H1 (cell line): ENCODE measurements around the gene TMTC2. TPM values are rescaled to one million over a fixed set of nuclear protein-coding genes. Genes with fewer than 3 reads are reported as not detected.

Experiments
- CTCF ChIA-PET: fragments of 300-600 bp; sonication (Branson Sonifier 250); formaldehyde crosslinking; loops from one replicate; lab custom pipeline; 2021; ENCODE audit not compliant: partially characterized antibody; lab: Charles Lee
- POLR2A ChIA-PET: fragments of 300-600 bp; sonication (Branson Sonifier 250); formaldehyde crosslinking; loops from one replicate; lab custom pipeline; 2021; ENCODE audit warnings: inconsistent platforms; ENCODE audit not compliant: partially characterized antibody; lab: Charles Lee
- DNase-seq, 2 experiments: peaks; one replicate each; pipeline versions ENCODE4 v3.0.0 to v3.0.0-alpha.2; 2010 to 2022; ENCODE audit warnings: low spot score in 2 of 2, low read depth in 1 of 2, mixed read lengths in 1 of 2
- FAIRE-seq: peaks from 2 replicates; lab custom pipeline; 2011; peaks lifted over from hg19 to GRCh38; lab: Jason Lieb, UNC
- H2AFZ ChIP-seq: 2 replicates; pipeline ENCODE4 v1.8.1; 2012; ENCODE audit warnings: low read length, inconsistent platforms
- H2AK5ac ChIP-seq: 2 replicates; pipeline ENCODE4 v1.6.1; 2013; ENCODE audit warnings: low read depth, low read length
- H2BK120ac ChIP-seq: replicated peaks from 2 replicates; pipeline ENCODE3; 2013; ENCODE audit warnings: low read depth, low read length, inconsistent platforms
- H2BK12ac ChIP-seq: 2 replicates; pipeline ENCODE4 v1.6.1; 2013; ENCODE audit warnings: low read depth, low read length
- H2BK15ac ChIP-seq: 2 replicates; pipeline ENCODE4 v1.6.1; 2013; ENCODE audit warnings: low read length
- H2BK20ac ChIP-seq: 2 replicates; pipeline ENCODE4 v1.6.1; 2013; ENCODE audit warnings: low read length
- H2BK5ac ChIP-seq: 2 replicates; pipeline ENCODE4 v1.6.1; 2013; ENCODE audit warnings: low read depth, low read length
- H3K14ac ChIP-seq: 2 replicates; pipeline ENCODE4 v1.6.1; 2013; ENCODE audit warnings: inconsistent platforms; ENCODE audit not compliant: insufficient read length
- H3K18ac ChIP-seq: 2 replicates; pipeline ENCODE4 v1.6.1; 2013; ENCODE audit warnings: low read length; ENCODE audit errors: extremely low read depth
- H3K23ac ChIP-seq: 2 replicates; pipeline ENCODE4 v1.6.1; 2013; ENCODE audit warnings: inconsistent platforms; ENCODE audit not compliant: insufficient read length
- H3K23me2 ChIP-seq: 2 replicates; pipeline ENCODE4 v1.6.1; 2013; ENCODE audit warnings: low read depth, low read length
- H3K27ac ChIP-seq: 2 replicates; pipeline ENCODE4 v1.6.1; 2011; ENCODE audit warnings: low read depth, low read length, inconsistent platforms
- H3K27me3 ChIP-seq, 4 experiments: replicated peaks in 1 of 4; 1 replicate in 1 of 4; 2 replicates in 3 of 4; pipeline versions ENCODE4 v1.6.1 to v1.8.1; 2011 to 2013; ENCODE audit warnings: low read length in 3 of 4, mild to moderate bottlenecking in 3 of 4, inconsistent platforms in 2 of 4, mixed read lengths in 2 of 4, moderate library complexity in 1 of 4; ENCODE audit not compliant: control insufficient read depth in 3 of 4, insufficient read depth in 3 of 4; ENCODE audit errors: extremely low read depth in 1 of 4
- H3K36me3 ChIP-seq, 4 experiments: 2 replicates each; pipeline versions ENCODE4 v1.6.1 to v1.8.1; 2011 to 2013; ENCODE audit warnings: mild to moderate bottlenecking in 4 of 4, low read length in 3 of 4, moderate library complexity in 2 of 4, control low read depth in 1 of 4, inconsistent platforms in 1 of 4; ENCODE audit not compliant: insufficient read depth in 4 of 4, control insufficient read depth in 2 of 4
- H3K4ac ChIP-seq: replicated peaks from 2 replicates; pipeline ENCODE3; 2013; ENCODE audit warnings: low read length, low read depth, mixed read lengths, inconsistent platforms; ENCODE audit not compliant: insufficient read length
- H3K4me1 ChIP-seq, 4 experiments: replicated peaks in 1 of 4; 1 replicate in 1 of 4; 2 replicates in 3 of 4; pipeline versions ENCODE4 v1.6.1 to v1.8.1; 2011 to 2013; ENCODE audit warnings: low read length in 3 of 4, inconsistent platforms in 2 of 4, mixed read lengths in 1 of 4; ENCODE audit not compliant: insufficient read depth in 4 of 4, control insufficient read depth in 3 of 4
- H3K4me2 ChIP-seq, 2 experiments: 2 replicates each; pipeline versions ENCODE4 v1.6.1 to v1.8.1; 2011 to 2013; ENCODE audit warnings: low read depth in 2 of 2, low read length in 2 of 2, control low read depth in 1 of 2, inconsistent platforms in 1 of 2, mild to moderate bottlenecking in 1 of 2; ENCODE audit not compliant: insufficient read depth in 1 of 2
- H3K4me3 ChIP-seq, 4 experiments: fragments of 200-600, 300-600 bp in 1 of 4; sonication (generic), shearing (Covaris generic), sonication (Bioruptor Twin) in 1 of 4; 2 replicates each; pipeline versions ENCODE4 v1.5.1 to v1.8.1; 2011 to 2016; ENCODE audit warnings: low read length in 4 of 4, low read depth in 3 of 4, control low read depth in 2 of 4, inconsistent platforms in 2 of 4, mild to moderate bottlenecking in 2 of 4, mixed read lengths in 1 of 4, moderate library complexity in 1 of 4; ENCODE audit not compliant: insufficient read depth in 2 of 4; ENCODE audit errors: extremely low read depth in 1 of 4
- H3K56ac ChIP-seq: replicated peaks from 2 replicates; pipeline ENCODE3; 2013; ENCODE audit warnings: low read depth, mild to moderate bottlenecking, mixed read lengths, low read length, inconsistent platforms; ENCODE audit not compliant: insufficient read length
- H3K79me1 ChIP-seq: 2 replicates; pipeline ENCODE4 v1.6.1; 2013; ENCODE audit warnings: low read depth, low read length, control low read depth
- H3K79me2 ChIP-seq, 2 experiments: 2 replicates each; pipeline versions ENCODE4 v1.6.1 to v1.8.1; 2012 to 2013; ENCODE audit warnings: low read length in 2 of 2, mild to moderate bottlenecking in 2 of 2, inconsistent platforms in 1 of 2; ENCODE audit not compliant: insufficient read depth in 2 of 2, control insufficient read depth in 1 of 2
- H3K9ac ChIP-seq, 4 experiments: replicated peaks in 1 of 4; 1 replicate in 1 of 4; 2 replicates in 3 of 4; pipeline versions ENCODE4 v1.6.1 to v1.8.1; 2011 to 2013; ENCODE audit warnings: low read depth in 3 of 4, low read length in 3 of 4, control low read depth in 2 of 4, mild to moderate bottlenecking in 2 of 4, moderate library complexity in 2 of 4, inconsistent platforms in 1 of 4; ENCODE audit errors: extremely low read depth in 1 of 4
- H3K9me3 ChIP-seq, 2 experiments: 2 replicates each; pipeline versions ENCODE4 v1.6.1 to v1.8.1; 2012 to 2013; ENCODE audit warnings: mild to moderate bottlenecking in 2 of 2, moderate library complexity in 2 of 2, control low read depth in 1 of 2, inconsistent platforms in 1 of 2, low read depth in 1 of 2, low read length in 1 of 2, mixed read lengths in 1 of 2; ENCODE audit not compliant: insufficient read depth in 2 of 2
- H4K20me1 ChIP-seq, 2 experiments: replicated peaks in 1 of 2; 2 replicates each; pipeline versions ENCODE3 to v1.8.1; 2011 to 2013; ENCODE audit warnings: inconsistent platforms in 2 of 2, low read length in 2 of 2, mild to moderate bottlenecking in 1 of 2; ENCODE audit not compliant: insufficient read depth in 2 of 2, control insufficient read depth in 1 of 2
- H4K5ac ChIP-seq: 2 replicates; pipeline ENCODE4 v1.6.1; 2013; ENCODE audit warnings: low read length, low read depth, mixed read lengths, inconsistent platforms; ENCODE audit not compliant: insufficient read length
- H4K8ac ChIP-seq: 2 replicates; pipeline ENCODE4 v1.8.0; 2013; ENCODE audit warnings: mild to moderate bottlenecking, moderate library complexity, low read length, inconsistent platforms; ENCODE audit not compliant: insufficient read depth; ENCODE audit errors: extremely low read depth
- H4K91ac ChIP-seq: replicated peaks from 2 replicates; pipeline ENCODE3; 2013; ENCODE audit warnings: low read length, mixed read lengths, inconsistent platforms; ENCODE audit not compliant: insufficient read length
- BCL11A ChIP-seq, 2 experiments: IDR thresholded peaks; one replicate each; pipeline ENCODE4 v1.6.1; 2011; ENCODE audit warnings: low read depth in 2 of 2, low read length in 2 of 2, mild to moderate bottlenecking in 2 of 2
- CBX8 ChIP-seq: fragments of 300-800, 300-1000 bp; sonication (generic); IDR thresholded peaks from 2 replicates; pipeline ENCODE4 v1.7.1; 2016; ENCODE audit warnings: low read depth, low read length, borderline replicate concordance
- CEBPB ChIP-seq: IDR thresholded peaks from 2 replicates; pipeline ENCODE4 v1.6.1; 2012; ENCODE audit warnings: low read depth, low read length
- CTBP2 ChIP-seq: IDR thresholded peaks from 2 replicates; pipeline ENCODE4 v1.7.0; 2011; ENCODE audit warnings: borderline replicate concordance, mild to moderate bottlenecking, moderate library complexity, mixed read lengths, low read length; ENCODE audit not compliant: insufficient read depth, insufficient read length
- EZH2 ChIP-seq: fragments of 200-600 bp; sonication (generic); IDR thresholded peaks from 2 replicates; pipeline ENCODE4 v1.7.1; 2012; ENCODE audit warnings: low read depth, mild to moderate bottlenecking, moderate library complexity, low read length, inconsistent platforms; ENCODE audit not compliant: severe bottlenecking
- GTF2F1 ChIP-seq: IDR thresholded peaks from 2 replicates; pipeline ENCODE4 v1.6.1; 2012; ENCODE audit warnings: low read depth, low read length, improper control_type of control experiment, borderline replicate concordance
- JUN ChIP-seq: IDR thresholded peaks from 2 replicates; pipeline ENCODE4 v1.6.1; 2011; ENCODE audit warnings: low read depth, mild to moderate bottlenecking, improper control_type of control experiment, low read length
- KDM4A ChIP-seq: IDR thresholded peaks from one replicate; pipeline ENCODE4 v1.7.1; 2012; ENCODE audit warnings: low read depth, mild to moderate bottlenecking, moderate library complexity, low read length, inconsistent platforms; ENCODE audit not compliant: severe bottlenecking
- NANOG ChIP-seq: IDR thresholded peaks from 2 replicates; pipeline ENCODE4 v1.6.1; 2011; ENCODE audit warnings: low read length, low read depth, mild to moderate bottlenecking, inconsistent platforms; ENCODE audit not compliant: insufficient read depth, poor library complexity, severe bottlenecking
- POLR2AphosphoS5 ChIP-seq: IDR thresholded peaks from 2 replicates; pipeline ENCODE4 v1.6.1; 2011; ENCODE audit warnings: low read depth, low read length
- RXRA ChIP-seq: IDR thresholded peaks from 2 replicates; pipeline ENCODE4 v1.6.1; 2011; ENCODE audit warnings: low read depth, mild to moderate bottlenecking, low read length, moderate library complexity; ENCODE audit not compliant: insufficient read depth
- SP1 ChIP-seq: IDR thresholded peaks from 2 replicates; pipeline ENCODE4 v1.6.1; 2011; ENCODE audit warnings: low read depth, low read length
- TAF1 ChIP-seq: IDR thresholded peaks from 2 replicates; pipeline ENCODE4 v1.6.1; 2011; ENCODE audit warnings: mild to moderate bottlenecking, low read depth, low read length
- TAF7 ChIP-seq: optimal IDR thresholded peaks from 2 replicates; pipeline ENCODE3; 2011; ENCODE audit warnings: low read depth, mild to moderate bottlenecking, inconsistent platforms, low read length, moderate library complexity, borderline replicate concordance
- TCF12 ChIP-seq: IDR thresholded peaks from 2 replicates; pipeline ENCODE4 v1.6.1; 2011; ENCODE audit warnings: low read depth, mild to moderate bottlenecking, low read length
- WGBS, 2 experiments: shearing (Covaris generic) in 1 of 2; methylation state at CpG; one replicate each; pipeline versions ENCODE4 v1.1.6 to v1.1.7; 2013 to 2015; ENCODE audit warnings: low lambda C conversion rate in 2 of 2, mixed read lengths in 2 of 2, inconsistent platforms in 1 of 2, low coverage in 1 of 2, missing lambda C conversion rate in 1 of 2; ENCODE audit not compliant: insufficient replicate concordance in 2 of 2, insufficient coverage in 1 of 2, insufficient read length in 1 of 2; ENCODE audit errors: extremely low coverage in 1 of 2, missing lambda C conversion rate in 1 of 2; 5-methylcytosine and 5-hydroxymethylcytosine counted together
- polyA plus RNA-seq, 7 experiments: library from polyadenylated mRNA; depleted of rRNA in 3 of 7; stranded (reverse) in 5 of 7; unstranded in 2 of 7; fragments of >200 nt in 5 of 7; fragments of 200-250 nt in 2 of 7; gene quantifications; 1 replicate in 5 of 7; 2 replicates in 1 of 7; 4 replicates in 1 of 7; pipeline versions ENCODE4 v1.2.1 to v1.2.3, GENCODE V29; 2011 to 2013; ENCODE audit warnings: missing spikeins in 2 of 7, mixed read lengths in 2 of 7
- total RNA-seq: library from RNA; stranded (reverse); fragmentation: NEBNext Ultra II Directional; extraction: Animal tissue kit (Norgen Biotek cat#: 25700); gene quantifications from 2 replicates; pipeline ENCODE4 v1.2.1, GENCODE V29; 2021

Gene TMTC2
- total and polyA plus RNA-seq, 2 of the 8 experiments (the other 6 are each of a cell fraction or from before 2014, with no cell fraction given): 2.3 to 3.9 TPM

- Histone ChIP-seq H3K9ac (no peak overlapping the region), H2AK5ac (no peak overlapping the region), H2BK20ac (no peak overlapping the region), H3K9me3 (no peaks in the 10 kb centered on the region), H4K91ac (no peak overlapping the region), H3K4ac (no peak overlapping the region), H3K23me2 (no peaks in the 10 kb centered on the region), H2BK120ac (no peak overlapping the region), H2BK12ac (0 out of 2 replicates have a peak overlapping the region, but pooled peaks have one; percentile 14), H3K27ac (no peak overlapping the region), H4K5ac (no peak overlapping the region), H2BK15ac (no peak overlapping the region), H4K8ac (no peak overlapping the region), H3K56ac (no peak overlapping the region), H3K79me1 (peaks cover 2% of the 10 kb centered on the region; the same call in 1 of the 2 replicates), H3K27me3 (no peaks in the 10 kb centered on the region), H2BK5ac (no peak overlapping the region), H3K14ac (no peak overlapping the region), H3K36me3 (no peaks in the 10 kb centered on the region), H3K79me2 (no peaks in the 10 kb centered on the region), H4K20me1 (no peaks in the 10 kb centered on the region), H3K18ac (no peak overlapping the region), H2AFZ (no peak overlapping the region), H3K4me3 (no peak overlapping the region), H3K4me1 (peaks cover 0 to 4% (median 0%) of the 10 kb centered on the region in 4 experiments; a peak in 2 of 7 replicates), H3K4me2 (no peak overlapping the region), H3K23ac (no peak overlapping the region)
- CTCF ChIA-PET: no interaction called here
- POLR2A ChIA-PET: no interaction called here
- no peak for DNase-seq
- FAIRE-seq: no peak
- WGBS, 2 experiments: 92 to 100% methylated on average over 1 to 6 of the region's 6 CpGs
- no peak for TF ChIP-seq TAF1
- no peak for TF ChIP-seq CTBP2
- no peak for TF ChIP-seq NANOG
- TF ChIP-seq EZH2: no peak
- TF ChIP-seq RXRA: no peak
- TF ChIP-seq BCL11A (IDR thresholded peaks at IDR 0.05; ENCODE audit: low read depth in 2 of 2, low read length in 2 of 2): no peak
- no peak for TF ChIP-seq GTF2F1
- no peak for TF ChIP-seq TAF7
- TF ChIP-seq CEBPB: no peak
- TF ChIP-seq SP1: no peak
- TF ChIP-seq POLR2AphosphoS5: no peak
- TF ChIP-seq CBX8: no peak
- no peak for TF ChIP-seq TCF12
- TF ChIP-seq KDM4A: no peak
- TF ChIP-seq JUN: no peak
These were observed 390.3 kb downstream of the TMTC2 start for GRCh38 chr12:83077041-83077440.
